ENCODE measurements around the gene ABT1.

Gene ABT1

DNA sequence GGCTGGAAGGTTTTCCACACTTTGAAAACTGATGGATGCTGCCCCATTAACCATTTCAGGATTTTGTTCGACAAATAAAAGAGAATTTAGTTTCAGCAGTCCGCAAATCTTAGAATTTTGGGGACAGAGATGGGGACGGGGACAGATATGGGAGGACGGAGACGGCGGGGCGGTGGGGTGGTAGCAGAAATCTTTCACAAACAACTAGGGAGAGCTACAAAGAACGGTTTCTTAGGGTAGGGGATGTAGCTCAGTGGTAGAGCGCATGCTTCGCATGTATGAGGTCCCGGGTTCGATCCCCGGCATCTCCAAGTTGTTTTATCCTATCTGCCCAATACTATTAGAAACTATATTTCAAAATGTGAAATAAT, 43.5 kb upstream of the ABT1 start:
- peaks cover 35 to 36% of the 10 kb centered on the region in 2 experiments for H3K4me1 ChIP-seq (ENCODE audit: control insufficient read depth in 1 of 2, insufficient read depth in 1 of 2, low read depth in 1 of 2, low read length in 1 of 2)
- peak overlapping the region in 1 of 2 experiments; percentile 22 for H3K4me3 ChIP-seq (ENCODE audit: low read depth in 1 of 2, low read length in 1 of 2)
- no peaks in the 10 kb centered on the region for H3K36me3 ChIP-seq
- H3K27ac ChIP-seq: no peak overlapping the region
- TF ChIP-seq, protein P1, sequence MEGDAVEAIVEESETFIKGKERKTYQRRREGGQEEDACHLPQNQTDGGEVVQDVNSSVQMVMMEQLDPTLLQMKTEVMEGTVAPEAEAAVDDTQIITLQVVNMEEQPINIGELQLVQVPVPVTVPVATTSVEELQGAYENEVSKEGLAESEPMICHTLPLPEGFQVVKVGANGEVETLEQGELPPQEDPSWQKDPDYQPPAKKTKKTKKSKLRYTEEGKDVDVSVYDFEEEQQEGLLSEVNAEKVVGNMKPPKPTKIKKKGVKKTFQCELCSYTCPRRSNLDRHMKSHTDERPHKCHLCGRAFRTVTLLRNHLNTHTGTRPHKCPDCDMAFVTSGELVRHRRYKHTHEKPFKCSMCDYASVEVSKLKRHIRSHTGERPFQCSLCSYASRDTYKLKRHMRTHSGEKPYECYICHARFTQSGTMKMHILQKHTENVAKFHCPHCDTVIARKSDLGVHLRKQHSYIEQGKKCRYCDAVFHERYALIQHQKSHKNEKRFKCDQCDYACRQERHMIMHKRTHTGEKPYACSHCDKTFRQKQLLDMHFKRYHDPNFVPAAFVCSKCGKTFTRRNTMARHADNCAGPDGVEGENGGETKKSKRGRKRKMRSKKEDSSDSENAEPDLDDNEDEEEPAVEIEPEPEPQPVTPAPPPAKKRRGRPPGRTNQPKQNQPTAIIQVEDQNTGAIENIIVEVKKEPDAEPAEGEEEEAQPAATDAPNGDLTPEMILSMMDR (IDR thresholded peaks at IDR 0.05): no peak
- no peaks in the 10 kb centered on the region for H3K9me3 ChIP-seq
- peaks cover 52% of the 10 kb centered on the region for H3K27me3 ChIP-seq

DNA sequence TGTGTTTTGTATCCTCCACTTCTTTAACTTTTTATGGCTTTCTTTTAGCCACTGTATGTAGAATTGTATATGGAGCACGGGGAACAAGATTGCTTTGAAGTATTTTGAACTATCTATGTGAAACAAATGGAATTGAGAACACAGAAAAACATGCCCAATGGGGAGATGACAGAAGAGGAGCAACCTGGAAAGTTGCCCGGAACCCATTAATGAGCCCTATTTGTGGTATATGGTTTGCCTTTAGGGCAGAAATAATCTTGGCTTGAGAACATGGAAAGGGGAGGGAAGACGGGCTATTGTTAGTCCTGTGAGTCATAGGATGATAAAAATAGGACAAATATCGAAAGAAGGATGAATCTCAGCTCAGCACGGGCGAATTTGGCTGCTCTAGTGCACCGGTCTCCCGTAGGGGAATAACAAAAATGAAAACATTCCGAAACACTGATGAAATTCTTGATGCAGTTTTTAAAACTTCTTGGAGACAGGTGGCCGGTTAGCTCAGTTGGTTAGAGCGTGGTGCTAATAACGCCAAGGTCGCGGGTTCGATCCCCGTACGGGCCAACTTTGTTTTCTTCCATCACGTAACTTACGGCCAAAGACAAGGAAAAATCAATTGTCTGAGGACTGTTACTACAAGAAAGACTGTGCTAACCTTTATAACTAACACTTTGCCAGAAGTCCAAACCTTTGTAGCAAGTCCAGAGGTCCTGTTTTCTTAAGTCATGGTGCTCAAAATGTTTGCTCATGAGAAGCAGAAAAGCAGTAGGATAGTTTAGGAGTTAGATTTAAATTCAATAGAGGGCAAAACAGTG, 42.9 kb upstream of the ABT1 start:
- Histone ChIP-seq H3K4me1 (ENCODE audit: control insufficient read depth in 1 of 2, insufficient read depth in 1 of 2, low read depth in 1 of 2, low read length in 1 of 2) (peaks cover 35 to 36% of the 10 kb centered on the region in 2 experiments), H3K9me3 (no peaks in the 10 kb centered on the region), H3K27me3 (peaks cover 52% of the 10 kb centered on the region), H3K27ac (no peak overlapping the region), H3K36me3 (no peaks in the 10 kb centered on the region), H3K4me3 (ENCODE audit: low read depth in 1 of 2, low read length in 1 of 2) (peak overlapping the region; percentile 22 to 26)
- TF ChIP-seq, protein P1 (IDR thresholded peaks at IDR 0.05): no peak

DNA sequence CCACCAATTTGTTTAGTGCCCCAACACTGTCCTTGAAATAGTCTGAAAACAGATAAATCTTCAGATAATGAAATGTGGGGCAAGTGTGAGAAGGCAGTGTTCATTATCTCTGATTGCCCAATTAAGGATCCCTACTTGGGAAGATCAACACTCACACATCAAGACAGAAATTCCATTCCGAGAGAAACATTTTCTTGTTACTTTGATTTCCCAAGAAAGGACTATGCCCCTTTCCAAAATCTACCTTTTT, 42.4 kb upstream of the ABT1 start:
- Histone ChIP-seq H3K9me3 (no peaks in the 10 kb centered on the region), H3K4me1 (ENCODE audit: control insufficient read depth in 1 of 2, insufficient read depth in 1 of 2, low read depth in 1 of 2, low read length in 1 of 2) (peaks cover 35 to 36% of the 10 kb centered on the region in 2 experiments), H3K36me3 (no peaks in the 10 kb centered on the region), H3K27me3 (peaks cover 52% of the 10 kb centered on the region), H3K27ac (no peak overlapping the region), H3K4me3 (ENCODE audit: low read depth in 1 of 2, low read length in 1 of 2) (peak overlapping the region; percentile 11 to 38)
- TF ChIP-seq, protein P1 (IDR thresholded peaks at IDR 0.05): no peak

DNA sequence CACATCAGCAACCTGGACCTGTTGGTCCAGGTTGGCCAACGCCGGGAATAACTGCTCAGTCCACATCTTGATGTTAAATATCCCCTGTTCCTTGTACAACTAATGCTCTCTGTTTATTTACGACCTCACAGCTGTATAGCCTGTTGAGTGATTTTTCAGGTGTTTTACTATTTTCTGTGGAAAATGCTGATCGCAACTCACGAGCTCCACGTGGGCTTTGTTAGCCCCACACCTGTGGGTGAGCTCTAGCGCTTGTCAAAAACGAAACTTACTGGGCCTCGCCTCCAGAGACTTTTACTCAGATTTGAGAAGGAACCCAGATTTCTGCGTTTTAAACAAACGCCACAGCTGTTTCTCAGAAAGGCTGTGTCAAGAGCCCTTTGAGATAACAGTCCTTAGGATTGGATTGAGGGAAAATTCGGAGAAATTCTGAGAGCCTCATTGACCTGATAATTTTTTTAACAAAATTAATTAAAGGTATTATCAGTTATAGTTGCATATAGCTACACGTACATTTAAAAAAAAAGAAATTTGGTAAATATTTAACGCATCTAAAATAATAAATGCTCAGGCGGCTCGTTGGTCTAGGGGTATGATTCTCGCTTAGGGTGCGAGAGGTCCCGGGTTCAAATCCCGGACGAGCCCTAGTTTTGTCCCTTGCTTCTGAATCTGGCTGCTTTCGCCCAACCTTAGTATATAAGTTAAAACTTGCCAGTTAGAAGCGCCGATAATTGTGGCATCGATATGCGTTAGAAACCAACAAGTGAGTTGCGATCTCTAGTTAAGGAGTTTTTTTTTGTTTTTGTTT, 41.9 kb upstream of the ABT1 start:
- no peak overlapping the region for H3K27ac ChIP-seq

GRCh38 chr6:26555505-26556262, 41.1 kb upstream of the ABT1 start:
- peaks cover 49% of the 10 kb centered on the region for H3K27me3 ChIP-seq
- no peaks in the 10 kb centered on the region for H3K36me3 ChIP-seq
- no peaks in the 10 kb centered on the region for H3K9me3 ChIP-seq
- TF ChIP-seq, protein P1 (IDR thresholded peaks at IDR 0.05): no peak
- H3K27ac ChIP-seq: no peak overlapping the region
- peak overlapping the region in 1 of 2 experiments; percentile 38 for H3K4me3 ChIP-seq (ENCODE audit: low read depth in 1 of 2, low read length in 1 of 2)
- H3K4me1 ChIP-seq (ENCODE audit: control insufficient read depth in 1 of 2, insufficient read depth in 1 of 2, low read depth in 1 of 2, low read length in 1 of 2): peaks cover 26% of the 10 kb centered on the region in 2 experiments

More for the DNA sequence above, 41.9 kb upstream of the ABT1 start:
- Histone ChIP-seq H3K4me3 (ENCODE audit: low read depth in 1 of 2, low read length in 1 of 2) (peak overlapping the region; percentile 11 to 38), H3K9me3 (no peaks in the 10 kb centered on the region), H3K36me3 (no peaks in the 10 kb centered on the region), H3K4me1 (ENCODE audit: control insufficient read depth in 1 of 2, insufficient read depth in 1 of 2, low read depth in 1 of 2, low read length in 1 of 2) (peaks cover 34% of the 10 kb centered on the region in 2 experiments), H3K27me3 (peaks cover 52% of the 10 kb centered on the region)
- TF ChIP-seq, protein P1 (IDR thresholded peaks at IDR 0.05): no peak

All from neutrophil (primary cell).